Inflammatory macrophage treated with lipopolysaccharide for 4 hours (primary cell): ENCODE results near the gene PTRHD1.

Experiments
- DNase-seq: peaks from one replicate; pipeline ENCODE4 v3.0.0-alpha.2; 2020

The PTRHD1 gene

GRCh38 chr2:24749069-24749691 is 44.0 kb downstream of the PTRHD1 start:
- no peak for DNase-seq

DNA sequence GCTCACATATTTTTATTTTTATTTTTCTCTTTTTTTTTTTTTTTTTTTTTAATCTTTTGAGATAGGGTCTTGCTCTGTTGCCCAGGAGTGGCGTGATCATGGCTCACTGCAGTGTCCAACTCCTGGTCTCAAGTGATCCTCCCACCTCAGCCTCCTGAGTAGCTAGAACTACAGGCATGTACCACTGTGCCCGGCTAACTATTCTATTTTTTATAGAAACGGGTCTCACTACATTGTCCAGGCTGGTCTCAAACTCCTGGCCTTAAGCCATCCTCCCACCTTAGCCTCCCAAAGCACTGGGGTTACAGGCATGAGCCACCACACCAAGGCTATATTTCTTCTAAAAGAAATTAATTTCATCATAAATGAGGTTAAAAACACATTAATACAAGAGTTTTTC is 45.9 kb downstream of the PTRHD1 start:
- DNase-seq = no peak

- no peak for DNase-seq
These were observed 47.4 kb downstream of the PTRHD1 start for GRCh38 chr2:24745825-24746224.

DNA sequence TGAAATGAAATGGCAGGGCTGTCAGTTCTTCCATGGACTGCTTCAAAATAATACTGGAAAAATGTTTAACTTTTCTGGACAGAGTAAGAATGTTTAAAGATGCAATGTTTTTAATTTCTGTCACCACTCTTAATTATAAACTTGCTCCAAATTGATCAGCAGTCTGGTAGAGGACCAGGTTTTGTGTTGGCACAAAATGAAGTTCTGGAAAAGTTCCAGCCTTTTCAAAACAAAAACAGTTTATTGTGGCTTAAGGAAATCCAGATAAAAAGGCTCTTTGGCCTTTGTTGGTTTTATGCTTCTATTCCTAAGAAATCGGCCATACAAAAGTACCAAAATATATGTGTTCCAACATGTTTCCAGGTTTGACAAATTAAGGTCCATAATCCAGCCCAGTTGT is 48.8 kb downstream of the PTRHD1 start:
- DNase-seq = no peak

DNA sequence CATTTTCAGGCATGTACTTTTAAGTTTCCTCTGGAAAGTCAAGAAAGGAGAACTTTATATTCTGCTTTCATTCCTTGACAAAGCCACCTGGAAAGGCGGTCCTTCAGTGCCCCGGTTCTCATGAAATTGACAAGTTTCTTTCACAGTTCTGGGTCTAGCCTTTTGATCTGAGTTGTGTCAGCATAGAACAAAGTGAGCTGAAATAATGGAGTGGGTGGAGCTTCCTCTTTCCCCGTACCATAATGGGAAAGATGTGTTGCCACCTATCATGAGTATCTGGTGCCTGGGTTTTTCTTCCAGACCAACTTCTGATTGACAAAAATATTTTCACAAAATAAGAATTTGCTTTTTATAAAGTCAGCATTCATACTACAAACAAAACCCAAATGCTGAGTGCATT is 49.3 kb downstream of the PTRHD1 start:
- DNase-seq = peak; percentile 63

- peak; percentile 25 for DNase-seq
These were observed 50.5 kb downstream of the PTRHD1 start for GRCh38 chr2:24742730-24743129.

DNA sequence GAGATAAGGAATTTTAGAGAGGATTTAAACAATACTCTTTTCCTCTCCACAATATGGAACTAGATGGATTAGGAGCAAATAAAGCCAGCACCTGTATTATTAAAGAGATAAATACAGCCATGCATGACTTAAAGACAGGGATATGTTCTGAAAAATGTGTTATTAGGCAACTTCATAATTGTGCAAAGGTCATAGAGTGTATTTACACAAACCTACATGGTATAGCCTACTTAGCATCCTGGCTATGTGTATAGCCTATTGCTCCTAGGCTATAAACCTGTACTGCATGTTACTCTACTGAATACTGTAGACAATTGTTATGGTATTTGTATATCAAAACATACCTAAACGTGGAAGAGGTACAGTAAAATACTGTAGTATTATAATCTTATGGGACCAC is 53.0 kb downstream of the PTRHD1 start:
- no peak for DNase-seq
